GM10248 (cell line): ENCODE results near the gene LIN7B.
"Not testable (repeated sequence)": the region's sequence is repeated elsewhere in the genome, so short reads cannot be mapped to it uniquely, and the experiment has no call there.

Source experiments
- CTCF ChIA-PET: fragments of 300-600 bp; sonication (Branson Sonifier 250); formaldehyde crosslinking; extraction: SDS; loops from one replicate; lab custom pipeline; 2021; ENCODE audit warnings: antibody characterized with exemption; lab: Yijun Ruan, JAX
- POLR2A ChIA-PET: fragments of 350-650 bp; sonication (Branson Sonifier 250); formaldehyde crosslinking; extraction: SDS; loops from one replicate; lab custom pipeline; 2020; ENCODE audit warnings: antibody characterized with exemption; lab: Yijun Ruan, JAX
- DNase-seq: peaks from one replicate; pipeline ENCODE4 v3.0.0; 2012; ENCODE audit errors: extremely low spot score
- TF ChIP-seq, protein P1 (sequence below): IDR thresholded peaks from 2 replicates; pipeline ENCODE4 v1.5.1; 2012; ENCODE audit warnings: mild to moderate bottlenecking, low read depth; ENCODE audit errors: extremely low read depth, missing control alignments, control extremely low read depth

LIN7B gene

DNA sequence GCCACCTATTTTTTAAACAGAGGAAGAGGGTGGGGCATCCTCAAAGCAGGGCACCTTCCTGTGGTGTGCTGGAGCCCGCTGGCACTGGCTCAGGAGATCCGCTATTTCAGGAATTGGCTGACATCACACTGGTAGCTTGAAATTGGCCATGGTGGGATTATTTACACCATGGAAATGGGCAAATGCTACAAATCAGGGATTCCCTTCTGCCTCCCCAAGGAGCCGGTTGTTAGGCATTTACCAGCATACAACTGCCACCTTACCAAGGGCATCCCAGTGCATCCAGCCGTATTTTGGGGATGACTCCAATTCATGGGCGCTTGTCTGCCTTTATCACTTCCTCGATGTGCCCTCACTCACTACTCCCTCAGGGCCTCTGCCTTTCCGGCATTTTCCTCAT lies 26.8 kb downstream of the LIN7B start:
- CTCF ChIA-PET, result interaction anchor here (0.7 to 1.4 kb wide), 2 partner anchors 12 to 43 kb away, joined by 3 to 4 read pairs; no protein-coding TSS in a partner anchor
- DNase-seq, result no peak
- POLR2A ChIA-PET, result no interaction called here
- TF ChIP-seq, protein P1, sequence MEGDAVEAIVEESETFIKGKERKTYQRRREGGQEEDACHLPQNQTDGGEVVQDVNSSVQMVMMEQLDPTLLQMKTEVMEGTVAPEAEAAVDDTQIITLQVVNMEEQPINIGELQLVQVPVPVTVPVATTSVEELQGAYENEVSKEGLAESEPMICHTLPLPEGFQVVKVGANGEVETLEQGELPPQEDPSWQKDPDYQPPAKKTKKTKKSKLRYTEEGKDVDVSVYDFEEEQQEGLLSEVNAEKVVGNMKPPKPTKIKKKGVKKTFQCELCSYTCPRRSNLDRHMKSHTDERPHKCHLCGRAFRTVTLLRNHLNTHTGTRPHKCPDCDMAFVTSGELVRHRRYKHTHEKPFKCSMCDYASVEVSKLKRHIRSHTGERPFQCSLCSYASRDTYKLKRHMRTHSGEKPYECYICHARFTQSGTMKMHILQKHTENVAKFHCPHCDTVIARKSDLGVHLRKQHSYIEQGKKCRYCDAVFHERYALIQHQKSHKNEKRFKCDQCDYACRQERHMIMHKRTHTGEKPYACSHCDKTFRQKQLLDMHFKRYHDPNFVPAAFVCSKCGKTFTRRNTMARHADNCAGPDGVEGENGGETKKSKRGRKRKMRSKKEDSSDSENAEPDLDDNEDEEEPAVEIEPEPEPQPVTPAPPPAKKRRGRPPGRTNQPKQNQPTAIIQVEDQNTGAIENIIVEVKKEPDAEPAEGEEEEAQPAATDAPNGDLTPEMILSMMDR, result no peak

- CTCF ChIA-PET, result interaction anchor here (0.7 to 1.4 kb wide), 2 partner anchors 13 to 44 kb away, joined by 3 to 4 read pairs; no protein-coding TSS in a partner anchor
Observed at GRCh38 chr19:49141352-49141751, 27.2 kb downstream of the LIN7B start.

GRCh38 chr19:49142866-49143335 lies 28.7 kb downstream of the LIN7B start:
- TF ChIP-seq, protein P1, result no peak
- DNase-seq, result peak; percentile 86
- ChIA-PET CTCF (interaction anchor here (1.0 to 1.1 kb wide), 3 partner anchors 36 to 149 kb away, joined by 3 to 5 read pairs (median 3); partner anchors contain the start of gene RUVBL2), POLR2A (no interaction called here)

More at GRCh38 chr19:49141352-49141751, 27.2 kb downstream of the LIN7B start:
- TF ChIP-seq, protein P1, result no peak
- POLR2A ChIA-PET, result no interaction called here
- DNase-seq, result no peak

- POLR2A ChIA-PET, result no interaction called here
- TF ChIP-seq, protein P1, result peak; percentile 75
Observed at GRCh38 chr19:49145573-49146407, 31.6 kb downstream of the LIN7B start.

GRCh38 chr19:49146408-49146770 lies 32.2 kb downstream of the LIN7B start:
- POLR2A ChIA-PET, DNase-seq: not testable (repeated sequence)
- CTCF ChIA-PET, result interaction anchor here (0.8 to 4.9 kb wide), 20 partner anchors 12 to 338 kb away, joined by 3 to 43 read pairs (median 4); partner anchors contain the start of genes CGB7 and LIN7B

More at GRCh38 chr19:49145573-49146407, 31.6 kb downstream of the LIN7B start:
- CTCF ChIA-PET, result interaction anchor here (0.6 to 4.9 kb wide), 23 partner anchors 12 to 339 kb away, joined by 3 to 43 read pairs (median 4); partner anchors contain the start of genes CGB7, GYS1, LIN7B and RUVBL2
- DNase-seq, result peak; percentile 86

- POLR2A ChIA-PET, result interaction anchor here (0.6 kb wide), 1 partner anchor 372 kb away, joined by 4 read pairs; no protein-coding TSS in a partner anchor
- no peak for DNase-seq
- TF ChIP-seq, protein P1, result no peak
- CTCF ChIA-PET, result interaction anchor here (0.6 to 4.9 kb wide), 11 partner anchors 10 to 178 kb away, joined by 3 to 43 read pairs (median 4); partner anchors contain the start of gene LIN7B
Observed at GRCh38 chr19:49148044-49148682, 34.0 kb downstream of the LIN7B start.
